Type B pancreatic cell (in vitro differentiated cells): Measurements from ENCODE around the gene RFX1. TPM values are rescaled to one million over a fixed set of nuclear protein-coding genes. Genes with fewer than 3 reads are reported as not detected.
"Not testable (repeated sequence)": the region's sequence is repeated elsewhere in the genome, so short reads cannot be mapped to it uniquely, and the experiment has no call there.

ENCODE experiments used
- DNase-seq: peaks from one replicate; pipeline ENCODE4 v3.0.0; 2021; ENCODE audit warnings: mixed read lengths; ENCODE audit not compliant: unreplicated experiment; ENCODE audit errors: extremely low spot score
- H3K27ac Mint-ChIP-seq: 2 replicates; pipeline ENCODE4 v1.8.0; 2021; ENCODE audit warnings: mild to moderate bottlenecking, mixed read lengths
- H3K27me3 Mint-ChIP-seq: 2 replicates; pipeline ENCODE4 v1.8.0; 2021; ENCODE audit warnings: mixed read lengths
- H3K36me3 Mint-ChIP-seq: 2 replicates; pipeline ENCODE4 v1.8.0; 2021; ENCODE audit warnings: mixed read lengths
- H3K4me1 Mint-ChIP-seq: one replicate; pipeline ENCODE4 v1.8.0; 2021; ENCODE audit warnings: mixed read lengths; ENCODE audit not compliant: unreplicated experiment
- H3K4me3 Mint-ChIP-seq: 2 replicates; pipeline ENCODE4 v1.8.0; 2021; ENCODE audit warnings: mild to moderate bottlenecking, mixed read lengths
- H3K9me3 Mint-ChIP-seq: 2 replicates; pipeline ENCODE4 v1.8.0; 2021; ENCODE audit warnings: mixed read lengths
- CTCF ChIP-seq: fragments of 200-600 bp; sonication (generic); conservative IDR thresholded peaks from 2 replicates; pipeline ENCODE4 v1.5.0; 2021; ENCODE audit warnings: antibody characterized with exemption, mild to moderate bottlenecking
- total RNA-seq: library from RNA; stranded (reverse); gene quantifications from 2 replicates; pipeline ENCODE4 v1.2.1, GENCODE V29; 2021; ENCODE audit warnings: low replicate concordance

RFX1 gene
- total RNA-seq, 1 donor from 2014 or later: 19.3 TPM

GRCh38 chr19:14053032-14053431, 46.9 kb upstream of the RFX1 start:
- Mint-ChIP-seq H3K27me3 (peaks cover 19% of the 10 kb centered on the region), H3K27ac (no peak overlapping the region), H3K36me3 (no peaks in the 10 kb centered on the region), H3K9me3 (no peaks in the 10 kb centered on the region), H3K4me1 (no peaks in the 10 kb centered on the region), H3K4me3 (no peak overlapping the region)
- DNase-seq: no peak
- no peak for TF ChIP-seq CTCF

GRCh38 chr19:14052470-14052869, 46.4 kb upstream of the RFX1 start:
- Mint-ChIP-seq H3K27me3 (peaks cover 14% of the 10 kb centered on the region), H3K27ac (no peak overlapping the region), H3K36me3 (no peaks in the 10 kb centered on the region), H3K9me3 (no peaks in the 10 kb centered on the region), H3K4me1 (no peaks in the 10 kb centered on the region), H3K4me3 (no peak overlapping the region)
- DNase-seq: no peak
- TF ChIP-seq CTCF: no peak

- Mint-ChIP-seq H3K27me3 (peaks cover 14% of the 10 kb centered on the region), H3K36me3 (no peaks in the 10 kb centered on the region), H3K4me3 (no peak overlapping the region), H3K9me3 (no peaks in the 10 kb centered on the region), H3K4me1 (no peaks in the 10 kb centered on the region), H3K27ac (no peak overlapping the region)
- no peak for TF ChIP-seq CTCF
- DNase-seq: no peak
Measured at GRCh38 chr19:14051980-14052379, 45.9 kb upstream of the RFX1 start.

GRCh38 chr19:14050961-14051360, 44.8 kb upstream of the RFX1 start:
- not testable (repeated sequence) for H3K9me3 Mint-ChIP-seq

GRCh38 chr19:14050512-14050911, 44.4 kb upstream of the RFX1 start:
- no peak overlapping the region for H3K4me3 Mint-ChIP-seq
- H3K27ac Mint-ChIP-seq: no peak overlapping the region
- H3K27me3 Mint-ChIP-seq: peaks cover 10% of the 10 kb centered on the region
- H3K4me1 Mint-ChIP-seq: no peaks in the 10 kb centered on the region
- TF ChIP-seq CTCF: no peak
- H3K9me3 Mint-ChIP-seq: no peaks in the 10 kb centered on the region
- H3K36me3 Mint-ChIP-seq: no peaks in the 10 kb centered on the region
- DNase-seq: no peak

More at GRCh38 chr19:14050961-14051360, 44.8 kb upstream of the RFX1 start:
- not testable (repeated sequence) for H3K4me1 Mint-ChIP-seq, H3K27ac Mint-ChIP-seq, H3K4me3 Mint-ChIP-seq, H3K36me3 Mint-ChIP-seq, DNase-seq
- peak; percentile 48 for TF ChIP-seq CTCF
- peaks cover 11% of the 10 kb centered on the region for H3K27me3 Mint-ChIP-seq
